C4-2B (cell line): ENCODE results near the gene TTLL5.

ENCODE experiments used
- ZFX ChIP-seq: fragments of 450-650 bp; IDR thresholded peaks from 2 replicates; pipeline ENCODE4 v1.6.1; 2017
- TF ChIP-seq, protein P1 (sequence below): fragments of 450-650 bp; conservative IDR thresholded peaks from 2 replicates; pipeline ENCODE4 v1.5.1; 2017; ENCODE audit warnings: mild to moderate bottlenecking

DNA sequence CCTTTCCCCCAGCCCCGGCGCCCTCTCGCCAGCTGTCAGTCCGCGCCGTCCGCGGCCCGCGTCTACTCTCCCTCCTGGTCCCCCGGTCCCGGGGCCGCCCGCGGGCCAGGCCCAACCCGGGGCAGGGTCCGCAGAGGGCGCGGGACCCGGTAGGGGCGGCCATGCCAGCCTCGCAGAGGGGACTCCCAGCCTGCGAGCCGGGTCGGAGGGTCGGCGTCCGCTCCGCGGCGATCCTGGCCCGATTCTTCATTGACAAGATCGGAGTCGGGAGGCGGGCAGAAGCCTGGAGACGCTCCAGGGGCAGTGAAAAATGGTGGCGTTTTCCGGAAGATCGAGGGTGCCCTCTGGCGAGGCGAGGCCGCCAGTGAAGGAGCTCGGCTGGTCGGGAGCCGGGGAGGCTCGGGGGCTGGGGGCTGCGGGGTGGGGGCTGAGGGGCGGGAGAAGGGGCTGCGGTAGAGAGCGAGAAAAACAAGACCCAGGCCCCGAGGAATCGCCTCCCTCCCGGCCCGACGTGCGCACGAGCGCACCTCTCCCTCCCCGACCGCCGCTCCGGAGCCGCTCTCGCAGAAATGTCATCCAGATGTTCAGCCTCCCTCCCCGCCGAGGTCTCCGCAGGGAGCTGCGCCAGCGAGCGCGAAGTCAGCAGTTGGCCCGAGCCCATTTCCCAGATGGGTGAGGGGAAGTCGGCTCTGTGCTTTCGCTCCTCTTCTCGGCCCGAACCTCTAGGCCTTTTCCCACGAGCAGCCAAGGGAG is 321.4 kb downstream of the TTLL5 start:
- TF ChIP-seq, protein P1, sequence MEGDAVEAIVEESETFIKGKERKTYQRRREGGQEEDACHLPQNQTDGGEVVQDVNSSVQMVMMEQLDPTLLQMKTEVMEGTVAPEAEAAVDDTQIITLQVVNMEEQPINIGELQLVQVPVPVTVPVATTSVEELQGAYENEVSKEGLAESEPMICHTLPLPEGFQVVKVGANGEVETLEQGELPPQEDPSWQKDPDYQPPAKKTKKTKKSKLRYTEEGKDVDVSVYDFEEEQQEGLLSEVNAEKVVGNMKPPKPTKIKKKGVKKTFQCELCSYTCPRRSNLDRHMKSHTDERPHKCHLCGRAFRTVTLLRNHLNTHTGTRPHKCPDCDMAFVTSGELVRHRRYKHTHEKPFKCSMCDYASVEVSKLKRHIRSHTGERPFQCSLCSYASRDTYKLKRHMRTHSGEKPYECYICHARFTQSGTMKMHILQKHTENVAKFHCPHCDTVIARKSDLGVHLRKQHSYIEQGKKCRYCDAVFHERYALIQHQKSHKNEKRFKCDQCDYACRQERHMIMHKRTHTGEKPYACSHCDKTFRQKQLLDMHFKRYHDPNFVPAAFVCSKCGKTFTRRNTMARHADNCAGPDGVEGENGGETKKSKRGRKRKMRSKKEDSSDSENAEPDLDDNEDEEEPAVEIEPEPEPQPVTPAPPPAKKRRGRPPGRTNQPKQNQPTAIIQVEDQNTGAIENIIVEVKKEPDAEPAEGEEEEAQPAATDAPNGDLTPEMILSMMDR: peak; percentile 85
- peak; percentile 59; the same call in 1 of the 2 replicates for TF ChIP-seq ZFX
